ENCODE data around the gene PHLDA1.

PHLDA1 gene

DNA sequence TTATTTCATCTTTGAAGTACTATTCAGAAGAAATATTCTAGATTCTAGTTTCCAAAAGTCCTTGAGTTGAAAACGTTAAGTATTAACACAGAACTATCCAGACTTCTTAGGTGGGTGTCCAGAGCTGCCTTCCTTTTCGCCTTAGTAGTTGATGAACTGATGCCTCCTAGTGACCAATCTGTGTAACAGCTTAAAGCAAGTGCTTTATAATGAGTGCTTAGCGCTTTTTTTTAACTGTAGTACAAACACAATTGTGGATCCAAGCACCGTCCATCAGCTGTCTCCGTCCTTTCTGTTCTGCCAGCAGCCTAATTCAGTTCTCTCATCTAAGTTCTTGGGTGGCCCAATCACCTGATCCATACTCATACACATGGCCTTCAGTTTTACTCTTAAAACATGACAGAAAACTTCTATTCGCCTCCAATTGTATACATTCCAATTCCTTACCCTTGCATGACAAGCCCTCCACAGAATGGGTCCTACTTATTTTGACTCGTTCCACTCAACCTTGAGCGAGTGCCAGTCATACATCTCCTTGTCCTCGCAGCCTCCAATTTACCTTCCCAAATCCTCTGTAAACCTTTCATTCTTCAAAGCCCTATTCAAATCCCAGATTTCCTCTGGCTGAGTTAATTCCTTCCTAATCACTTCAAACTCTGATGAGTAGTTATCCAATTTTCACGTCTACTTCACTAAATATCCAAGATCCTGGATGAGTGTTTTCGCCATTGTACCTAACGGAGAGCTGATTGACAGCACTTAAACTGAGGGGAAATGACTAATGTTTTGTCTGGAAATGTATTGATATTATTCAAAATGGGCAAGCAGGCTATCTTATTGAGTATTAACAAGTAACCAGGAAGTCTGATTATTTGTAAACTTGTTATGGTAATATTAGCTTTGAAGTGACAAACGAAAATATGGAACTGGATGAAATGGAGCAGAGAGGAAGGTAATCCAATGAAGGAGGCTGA, 5.8 kb upstream of the PHLDA1 start:
- peak; percentile 41 to 78 for DNase-seq

DNA sequence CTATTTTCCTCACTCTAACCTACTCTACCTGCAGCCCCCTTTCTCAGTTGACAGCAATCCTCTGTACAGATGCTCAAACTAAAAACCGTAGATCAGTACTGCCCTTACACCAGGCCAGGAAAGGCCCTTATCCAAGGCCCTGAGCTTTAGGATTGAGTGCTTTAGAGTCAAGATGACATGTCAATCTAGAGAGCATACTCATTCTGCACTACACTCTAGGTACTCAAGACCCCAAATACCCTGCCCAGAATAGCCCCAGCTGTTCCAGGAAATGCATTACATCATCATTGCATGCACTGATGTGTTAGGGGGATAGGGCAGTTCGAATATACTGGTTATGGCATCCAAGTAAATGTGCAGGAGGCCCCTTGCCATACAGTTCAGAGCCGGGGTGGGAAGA, 3.5 kb upstream of the PHLDA1 start:
- DNase-seq = peak in 1 of 2 experiments; percentile 22

DNA sequence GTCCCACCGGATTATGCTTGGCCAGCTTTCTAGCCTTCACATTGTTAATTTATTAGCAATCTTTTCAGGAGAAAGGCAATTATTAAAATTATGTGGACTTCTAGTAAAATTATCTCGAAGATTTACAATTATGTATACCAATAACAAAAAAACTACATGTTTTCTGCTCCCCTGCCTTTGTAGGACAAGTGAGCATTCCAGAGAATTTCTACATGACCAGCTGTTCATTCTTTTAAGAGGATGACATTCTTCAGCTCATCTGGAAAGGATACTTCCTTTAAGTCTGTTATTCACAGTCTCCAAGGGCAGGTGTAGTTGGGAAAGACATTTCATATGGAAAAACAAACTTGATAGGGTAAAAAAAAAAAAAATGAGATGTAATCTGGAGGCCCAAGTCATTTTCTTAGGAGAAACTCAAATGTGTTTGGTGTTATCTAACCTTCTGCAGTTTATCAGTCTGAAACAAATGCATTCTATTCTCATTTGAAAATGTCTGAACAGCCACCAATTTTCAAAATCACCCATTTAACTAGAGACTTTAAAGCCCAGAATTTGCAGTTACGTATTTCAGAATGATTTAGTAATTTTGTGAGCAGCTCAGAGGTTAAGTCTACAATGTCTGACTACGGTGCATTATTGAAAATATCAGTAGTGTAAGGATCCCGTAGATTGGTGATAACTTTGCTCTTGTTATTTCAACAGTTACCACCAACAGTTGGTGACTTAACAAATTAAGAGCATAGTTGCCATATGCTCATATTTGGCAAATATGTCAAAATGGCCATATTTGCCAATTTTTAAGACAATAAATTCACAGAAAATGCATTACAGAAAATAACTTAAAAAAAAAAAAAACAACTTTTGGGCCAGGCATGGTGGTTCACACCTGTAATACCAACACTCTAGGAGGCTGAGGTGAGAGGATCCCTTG, 1.8 kb upstream of the PHLDA1 start:
- DNase-seq = peak in 1 of 2 experiments; percentile 29

DNA sequence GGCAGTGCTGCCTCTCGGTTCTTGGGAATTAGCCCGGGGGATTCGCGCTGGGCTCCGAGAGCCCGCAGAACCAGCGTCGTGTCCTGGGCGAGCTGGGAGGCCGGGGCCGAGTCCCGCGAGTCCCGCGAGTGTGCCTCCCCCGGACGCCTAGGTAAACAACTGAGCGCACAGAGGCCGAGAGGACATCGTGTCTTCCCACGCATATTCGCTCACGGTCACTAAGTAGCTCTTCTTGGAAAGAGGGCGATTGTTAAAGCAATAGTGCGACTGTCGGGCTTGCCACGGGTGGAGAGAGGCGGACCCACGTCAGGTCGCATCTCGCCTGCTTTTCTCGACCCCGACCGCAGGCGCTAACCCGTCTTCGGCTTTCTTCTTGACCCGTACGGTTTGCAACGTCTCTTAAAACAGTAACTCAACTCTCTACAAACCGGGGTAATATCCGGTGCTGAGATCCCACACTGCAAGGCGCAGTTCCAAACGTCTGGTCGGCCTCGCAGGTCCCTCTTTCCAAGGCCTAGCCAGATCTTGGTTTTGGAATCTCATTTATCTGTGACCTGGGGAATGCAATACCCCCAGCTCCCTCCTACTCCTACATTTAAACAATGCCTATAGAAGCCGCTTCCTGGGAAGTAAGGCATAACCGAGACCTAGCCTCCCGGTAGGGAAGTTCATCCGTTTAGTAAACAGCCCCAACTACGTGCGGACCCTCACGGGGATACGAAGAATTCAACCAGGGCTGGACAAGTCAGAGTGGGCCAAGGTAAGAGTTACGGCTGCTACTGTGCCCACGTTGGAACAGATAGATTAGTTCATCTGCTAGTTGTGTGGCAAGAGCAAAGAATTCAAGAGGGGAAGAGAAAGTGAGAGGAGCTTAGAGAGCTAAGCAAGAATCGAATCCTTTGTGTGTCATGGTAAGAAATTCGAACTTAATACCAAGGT, 736 bp upstream of the PHLDA1 start:
- DNase-seq = peak; percentile 41 to 46

DNA sequence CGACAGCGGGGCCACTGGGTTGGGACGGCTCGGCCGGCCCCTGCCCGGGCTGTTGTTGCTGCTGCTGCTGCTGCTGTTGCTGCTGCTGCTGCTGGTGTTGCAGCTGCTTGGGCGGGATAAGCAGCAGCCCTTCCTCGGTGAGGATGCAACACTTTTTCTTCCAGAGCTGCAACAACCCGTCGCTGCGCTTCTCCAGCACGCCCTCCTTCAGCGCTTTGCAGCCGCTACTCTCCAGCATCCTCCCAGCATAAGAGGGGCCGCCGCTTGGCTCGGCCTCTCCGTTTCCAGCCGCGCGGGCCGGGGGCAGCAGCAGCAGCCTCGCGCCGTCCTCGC, 529 bp downstream of the PHLDA1 start:
- DNase-seq = no peak

DNA sequence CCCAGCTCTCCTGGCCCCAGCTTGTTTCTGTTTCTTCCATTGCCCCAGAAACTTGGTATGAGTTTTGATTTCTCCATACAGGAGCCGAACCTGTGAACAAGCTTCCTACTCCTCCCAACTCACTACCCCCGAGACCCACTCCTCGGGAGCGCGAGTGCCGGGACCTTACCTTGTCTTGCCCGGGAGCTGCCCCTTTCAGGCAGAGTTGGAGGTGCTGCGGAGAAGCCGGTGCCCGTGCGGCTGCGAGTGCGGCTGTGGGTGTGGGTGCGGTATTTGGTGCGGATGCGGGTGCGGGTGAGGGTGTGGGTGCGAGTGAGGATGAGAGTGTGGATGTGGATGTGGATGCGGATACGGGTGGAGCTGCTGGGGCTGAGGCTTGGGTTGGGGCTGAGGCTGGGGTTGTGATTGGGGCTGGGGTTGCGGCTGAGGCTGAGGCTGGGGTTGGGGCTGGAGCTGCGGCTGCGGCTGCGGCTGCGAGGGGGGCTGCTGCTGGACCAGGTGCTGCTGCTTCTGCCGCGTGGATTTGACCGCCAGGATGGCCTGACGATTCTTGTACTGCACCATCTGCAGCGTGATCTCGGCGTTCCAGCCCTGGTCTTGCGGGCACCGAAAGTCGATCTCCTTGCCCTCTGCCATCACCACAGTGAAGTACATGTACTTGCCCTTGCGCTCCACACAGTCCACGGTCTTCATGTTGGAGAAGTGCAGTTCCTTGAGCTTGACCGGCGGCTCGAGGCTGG, 1.1 kb downstream of the PHLDA1 start:
- DNase-seq = peak in 1 of 2 experiments; percentile 58

DNA sequence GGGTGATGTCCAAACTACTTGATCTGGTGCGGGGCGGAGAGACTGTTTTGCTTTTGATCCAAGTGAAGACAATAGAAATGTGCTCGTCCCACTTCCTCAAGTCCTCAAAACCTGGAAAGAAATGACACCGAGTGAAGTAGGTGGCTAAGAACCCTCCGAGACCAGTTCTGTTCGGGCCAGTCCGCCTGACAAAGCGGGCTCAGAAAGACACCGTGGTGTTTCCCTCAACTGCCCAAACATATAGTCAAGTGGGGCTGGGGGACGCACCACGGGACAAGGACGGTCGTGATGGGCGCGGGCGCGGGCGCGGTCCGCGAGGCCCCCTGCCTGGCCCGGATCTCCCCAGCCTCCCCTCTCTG, 1.6 kb downstream of the PHLDA1 start:
- peak in 1 of 2 experiments; percentile 42 for DNase-seq

DNA sequence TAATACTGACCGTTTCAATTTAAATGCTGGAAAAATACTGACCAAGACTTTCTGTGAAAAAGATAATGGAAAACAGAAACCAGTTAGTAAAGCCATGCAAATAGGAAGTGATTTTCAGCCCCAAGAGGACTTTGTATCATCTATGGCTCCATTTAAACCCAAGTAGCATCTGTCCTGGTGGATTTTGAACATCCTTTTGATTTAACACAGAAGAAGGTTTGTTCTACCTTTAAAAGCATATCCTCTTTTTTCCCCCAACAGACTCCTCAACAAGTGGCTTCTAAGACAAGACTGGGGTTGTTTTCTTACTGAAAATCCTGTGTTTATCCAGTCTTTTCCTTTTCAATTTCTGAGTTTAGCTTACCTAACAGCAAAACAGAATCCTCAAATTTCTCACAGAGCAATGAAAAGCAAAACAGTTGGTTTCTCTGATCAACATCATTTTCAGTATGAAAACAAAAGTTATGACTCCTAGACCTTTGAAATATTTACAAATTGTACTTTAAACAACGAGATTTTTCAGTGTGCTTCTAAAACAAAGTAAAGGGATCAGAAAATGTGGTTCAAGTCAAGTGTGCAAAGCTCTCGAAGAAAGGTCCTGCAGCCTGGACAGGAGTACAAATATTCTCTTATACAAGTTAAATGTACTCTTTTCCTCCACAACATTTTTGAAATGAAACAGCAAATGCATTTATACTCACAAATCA, 2.9 kb downstream of the PHLDA1 start:
- DNase-seq = peak in 1 of 2 experiments; percentile 16

DNA sequence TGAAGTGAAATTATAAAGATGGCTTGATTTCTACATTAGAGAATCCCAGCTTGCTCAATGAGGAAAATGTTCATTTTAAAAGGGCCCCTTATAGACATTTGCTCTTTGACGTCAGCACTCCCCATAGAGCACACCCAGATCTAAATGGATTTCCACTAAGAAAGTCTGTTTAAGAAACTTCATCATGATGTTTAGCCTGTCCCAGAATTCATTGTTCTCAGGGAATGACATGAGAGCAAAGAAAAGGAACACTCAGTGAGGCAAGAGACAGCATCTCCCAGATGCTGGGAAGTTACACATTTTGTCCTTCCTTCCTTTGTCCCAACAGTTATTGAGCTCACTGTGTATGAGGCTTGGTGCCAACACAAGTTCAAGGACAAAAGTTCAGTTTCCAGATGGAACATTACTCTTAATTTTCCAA, 4.9 kb downstream of the PHLDA1 start:
- DNase-seq = no peak

DNA sequence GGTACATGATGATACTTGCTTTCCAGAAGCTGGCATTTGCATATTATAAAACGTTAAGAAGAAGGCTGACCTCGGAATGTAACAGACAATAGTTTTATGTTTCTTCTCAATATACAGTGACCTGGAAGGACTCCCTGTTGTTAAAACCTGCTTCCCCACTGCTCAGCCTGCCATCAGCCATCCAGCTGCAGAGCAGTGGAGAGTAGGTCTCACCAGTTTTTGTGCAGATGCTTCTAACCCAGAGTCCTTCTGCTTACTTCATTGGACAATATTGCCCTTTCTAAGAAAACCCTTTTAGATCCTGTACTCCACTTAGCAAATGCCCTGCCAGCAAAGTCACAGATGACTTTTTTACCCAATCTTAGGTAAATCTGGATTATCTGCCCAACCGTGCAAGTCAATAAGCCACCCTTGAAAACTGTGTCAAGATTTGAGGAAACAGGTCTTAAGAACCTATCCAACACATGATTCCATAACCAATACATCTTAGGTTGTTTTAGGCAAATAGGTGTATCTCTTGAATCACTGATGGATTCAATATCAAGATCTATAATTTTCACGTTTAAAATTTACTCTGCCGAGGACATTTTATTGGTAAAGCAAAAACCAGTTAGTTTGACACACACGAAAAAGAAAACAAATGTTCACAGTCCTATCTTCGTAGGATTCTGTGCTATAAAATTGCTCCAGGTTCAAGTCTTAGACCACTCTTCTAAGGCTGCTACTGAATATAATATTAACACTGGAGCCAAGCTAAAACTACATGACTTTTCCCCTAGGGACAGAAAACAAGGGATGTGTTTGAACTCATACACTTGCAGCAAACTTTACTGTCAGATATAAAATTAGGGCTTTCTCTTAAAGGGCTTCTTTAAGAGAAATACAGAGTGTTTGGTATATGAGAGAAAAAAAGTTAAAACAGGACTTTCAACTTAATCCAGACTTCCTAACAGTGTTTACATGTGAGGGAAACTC, 5.7 kb downstream of the PHLDA1 start:
- DNase-seq = no peak

DNA sequence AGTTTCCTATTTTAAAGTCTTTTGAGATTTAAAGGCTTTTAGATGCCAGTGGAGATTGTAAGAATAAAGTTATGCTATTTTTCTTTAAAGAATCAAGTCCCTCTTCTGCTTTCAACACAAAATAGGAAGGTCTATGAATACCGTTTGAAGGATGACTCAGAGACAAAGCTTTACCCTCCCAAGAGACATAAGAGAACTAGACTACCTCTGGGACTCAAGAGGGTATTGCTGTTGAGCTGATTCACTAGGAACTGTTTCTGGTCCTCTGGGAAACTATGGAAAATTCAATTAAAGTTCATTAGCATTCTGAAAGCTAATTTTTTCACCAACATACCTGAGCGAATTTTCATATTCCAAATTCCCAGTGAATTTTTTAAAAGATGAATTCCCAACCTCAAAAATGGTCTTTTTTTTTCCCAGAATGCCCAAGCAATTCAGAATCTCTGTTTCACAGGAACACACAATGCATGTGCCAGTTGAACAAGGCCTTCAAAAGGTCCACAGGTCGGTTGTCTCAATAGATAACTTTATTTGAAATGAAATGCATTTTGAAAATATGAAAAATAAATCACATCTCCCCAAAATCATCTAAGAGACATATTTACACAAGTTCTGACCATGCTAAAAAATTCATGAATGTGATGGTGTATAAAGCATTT, 6.5 kb downstream of the PHLDA1 start:
- DNase-seq = no peak

DNA sequence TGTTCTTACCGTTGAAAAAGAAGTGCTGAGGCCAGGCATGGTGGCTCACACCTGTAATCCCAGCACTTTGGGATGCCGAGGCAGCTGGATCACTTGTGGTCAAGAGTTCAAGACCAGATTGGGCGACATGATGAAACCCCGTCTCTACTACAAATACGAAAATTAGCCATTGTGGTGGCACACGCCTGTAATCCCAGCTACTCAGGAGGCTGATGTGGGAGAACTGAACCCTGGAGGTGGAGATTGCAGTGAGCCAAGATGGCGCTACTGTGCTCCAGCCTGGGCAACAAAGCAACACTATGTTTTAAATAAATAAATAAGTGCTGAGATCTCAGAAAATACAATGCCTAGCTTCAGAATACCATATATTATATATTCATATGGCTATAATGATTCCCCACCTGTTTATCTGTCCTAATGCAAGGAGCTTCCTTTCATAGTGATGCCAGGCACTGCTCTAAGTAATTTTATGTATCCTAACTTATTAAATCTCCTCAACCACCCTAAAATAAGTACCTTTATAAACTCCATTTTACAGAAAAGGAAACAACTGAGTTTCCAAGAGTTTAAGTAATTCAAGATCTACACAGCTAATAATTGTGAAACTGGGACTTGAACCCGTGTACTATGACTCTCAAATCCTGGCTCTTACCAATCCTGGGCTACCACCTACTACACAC, 7.3 kb downstream of the PHLDA1 start:
- no peak for DNase-seq

DNA sequence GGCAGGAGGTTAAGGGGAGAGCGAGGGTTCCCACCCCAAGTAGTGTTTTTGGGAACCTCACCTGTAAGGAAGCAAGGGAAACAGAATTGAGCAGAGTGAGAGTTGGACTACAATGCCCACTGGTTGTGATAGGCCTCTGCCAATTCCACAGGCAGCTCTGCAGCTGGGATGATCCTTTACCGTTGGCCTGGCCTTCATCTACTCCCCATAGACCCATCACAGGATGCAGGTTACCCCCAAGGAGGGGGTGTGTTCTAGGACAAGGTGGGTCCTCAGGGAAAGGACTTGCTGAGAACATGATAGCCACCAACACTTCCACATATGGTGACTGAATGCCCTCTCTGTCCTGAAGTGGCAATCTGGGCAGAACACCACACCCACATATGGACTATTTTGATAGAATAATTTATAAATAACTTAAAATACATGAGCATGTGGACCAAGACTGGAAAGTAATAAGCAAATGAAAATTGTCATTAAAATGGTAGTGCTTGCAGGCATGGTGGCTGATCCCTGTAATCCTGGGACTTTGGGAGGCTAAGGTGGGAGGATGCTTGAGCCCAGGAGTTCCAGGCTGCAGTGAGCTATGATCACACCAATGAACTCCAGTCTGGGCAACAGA, 8.4 kb downstream of the PHLDA1 start:
- no peak for DNase-seq

DNA sequence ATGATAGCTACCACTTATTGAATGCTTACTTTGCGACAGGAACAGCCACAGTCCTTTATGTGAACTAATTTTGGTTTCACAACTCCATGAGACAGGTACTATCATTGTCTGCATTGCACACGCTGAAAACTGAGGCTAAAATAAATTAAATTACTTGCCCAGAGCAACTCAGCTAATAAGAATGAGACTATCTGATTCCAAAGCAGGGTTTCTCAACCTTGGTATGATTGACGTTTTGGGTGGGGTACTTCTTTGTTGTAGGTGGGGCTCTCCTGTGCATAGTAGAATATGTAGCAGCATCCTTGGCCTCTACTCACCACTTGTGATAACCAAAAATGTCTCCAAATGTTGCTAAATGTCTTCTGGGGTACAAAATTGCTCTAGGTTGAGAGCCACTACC, 9.1 kb downstream of the PHLDA1 start:
- no peak for DNase-seq

DNA sequence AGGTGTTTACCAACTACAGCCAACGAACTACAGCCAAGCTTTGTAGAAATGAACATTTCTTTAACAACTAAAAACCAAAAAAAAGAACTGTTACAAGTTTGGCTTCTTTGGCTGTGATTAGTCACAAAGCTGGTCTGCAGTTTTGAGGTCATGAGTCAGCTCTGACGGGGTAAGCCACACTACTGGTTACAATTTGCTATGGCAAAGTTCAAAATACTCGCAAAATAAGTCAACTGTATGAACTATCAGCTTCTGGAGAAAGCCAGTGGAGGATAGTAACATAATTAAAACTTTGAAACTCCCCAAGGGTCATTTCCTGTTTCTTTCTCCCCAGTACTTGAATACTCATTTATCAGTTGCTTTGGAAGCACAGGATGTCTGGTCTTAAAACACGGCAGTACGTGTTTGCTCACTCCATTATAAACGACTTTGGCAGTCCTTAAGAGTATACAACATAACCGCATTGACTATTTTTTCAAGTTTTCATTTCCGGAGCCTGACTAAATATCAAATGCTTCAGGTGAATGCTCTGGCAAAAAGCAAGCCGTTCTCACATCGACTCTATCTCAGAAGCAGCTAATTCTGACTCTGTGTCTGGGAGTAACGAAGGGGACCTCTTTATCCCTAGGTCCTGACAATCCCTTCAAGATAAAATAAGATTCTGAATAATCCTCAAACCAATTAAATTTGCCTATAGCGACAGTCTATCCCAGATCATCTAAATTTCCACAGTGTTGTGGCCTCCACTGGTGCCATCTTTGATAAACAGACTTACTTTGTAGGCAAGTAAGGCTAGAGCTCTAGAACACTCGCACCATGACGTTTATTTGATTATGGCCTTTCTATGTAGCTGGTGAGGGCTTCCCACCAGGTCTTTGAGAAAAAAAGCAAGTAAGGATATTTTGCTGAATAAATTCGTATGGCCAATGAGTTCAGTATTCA, 10.6 kb downstream of the PHLDA1 start:
- DNase-seq = no peak

DNA sequence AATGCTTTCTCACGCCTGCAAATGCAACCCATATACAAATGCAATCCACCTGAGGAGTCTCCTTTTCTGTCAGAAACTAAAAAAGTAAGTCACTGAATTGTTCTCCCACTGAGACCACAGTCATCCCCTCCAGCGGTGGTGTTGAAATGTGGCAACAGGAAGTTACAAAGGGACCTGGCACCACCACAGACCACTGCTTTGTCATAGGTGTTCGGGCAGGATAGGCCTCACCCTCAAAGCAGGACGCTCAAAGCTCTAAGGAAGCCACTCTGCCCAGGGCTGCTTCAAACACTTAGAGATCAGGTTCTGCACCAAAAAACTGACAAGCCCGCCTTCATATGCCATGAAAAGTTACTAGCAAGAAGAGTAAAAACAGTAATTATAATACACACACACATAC, 11.3 kb downstream of the PHLDA1 start:
- no peak for DNase-seq

DNA sequence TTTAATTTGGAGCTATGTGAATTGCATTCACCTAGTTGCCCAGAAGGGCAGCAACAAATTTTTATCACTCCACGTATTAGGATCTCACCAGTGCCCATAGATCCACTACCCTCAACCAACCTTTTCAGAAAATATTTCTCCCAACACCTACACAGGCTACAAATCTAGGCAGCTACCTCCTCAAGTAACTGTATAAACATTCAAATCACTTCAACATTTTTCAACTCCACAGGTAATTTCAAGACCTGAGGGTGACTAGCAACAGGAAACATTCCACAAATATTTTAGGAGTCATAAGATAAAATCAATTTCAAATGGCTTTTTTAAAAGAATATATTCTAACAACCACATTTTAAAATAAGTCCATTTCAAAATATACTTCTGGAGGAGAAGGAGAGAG, 12.9 kb downstream of the PHLDA1 start:
- DNase-seq = no peak

Data from NCI-H524 (cell line).